ENCODE data around the gene EFNB3.

GRCh38 chr17:7677388-7678067 lies 27.5 kb upstream of the EFNB3 start:
- TF ChIP-seq CSDC2 (CRISPR knock-in tag; IDR thresholded peaks at IDR 0.05) = no peak
- TF ChIP-seq GLIS3 (CRISPR knock-in tag; IDR thresholded peaks at IDR 0.05) = no peak
- no peak for TF ChIP-seq RARB (CRISPR knock-in tag; IDR thresholded peaks at IDR 0.05)
- TF ChIP-seq ZFP3 (CRISPR knock-in tag; IDR thresholded peaks at IDR 0.05) = no peak
- no peak for TF ChIP-seq ZNF70 (CRISPR knock-in tag; IDR thresholded peaks at IDR 0.05)
- no peak for TF ChIP-seq TOX (CRISPR knock-in tag; IDR thresholded peaks at IDR 0.05; ENCODE audit: borderline replicate concordance)
- no peak for TF ChIP-seq BACH2 (CRISPR knock-in tag; IDR thresholded peaks at IDR 0.05; ENCODE audit: borderline replicate concordance)
- no peak for TF ChIP-seq ZNF8 (CRISPR knock-in tag; IDR thresholded peaks at IDR 0.05)
- TF ChIP-seq ESRRG (CRISPR knock-in tag; IDR thresholded peaks at IDR 0.05) = no peak
